HepG2 (cell line): ENCODE measurements around the gene RHOC. TPM values are rescaled to one million over a fixed set of nuclear protein-coding genes. Genes with fewer than 3 reads are reported as not detected.
A peak's percentile ranks its signal among the peaks of the same experiment; 100 is the strongest.

Source experiments
- BORCS8-MEF2B ChIP-seq: sonication (generic); formaldehyde crosslinking; IDR thresholded peaks from 2 replicates; pipeline ENCODE4 v1.8.0; 2022; ENCODE audit warnings: mild to moderate bottlenecking, missing genetic modification reagents
- HOXA5 ChIP-seq: sonication (generic); formaldehyde crosslinking; IDR thresholded peaks from 2 replicates; pipeline ENCODE4 v1.4.0; 2020; ENCODE audit warnings: missing genetic modification reagents
- KDM5B ChIP-seq: sonication (generic); formaldehyde crosslinking; IDR thresholded peaks from 2 replicates; pipeline ENCODE4 v1.4.0; 2020; ENCODE audit warnings: missing genetic modification reagents, mild to moderate bottlenecking, borderline replicate concordance
- KLF15 ChIP-seq: sonication (generic); formaldehyde crosslinking; IDR thresholded peaks from 2 replicates; pipeline ENCODE4 v1.8.1; 2023; ENCODE audit warnings: borderline replicate concordance, mild to moderate bottlenecking, inconsistent platforms, missing genetic modification reagents, mixed read lengths
- KLF9 ChIP-seq: IDR thresholded peaks from 2 replicates; pipeline ENCODE4 v1.6.1; 2016; ENCODE audit warnings: low read depth
- MAFG ChIP-seq: sonication (generic); formaldehyde crosslinking; IDR thresholded peaks from 2 replicates; pipeline ENCODE4 v1.5.1; 2020; ENCODE audit warnings: mild to moderate bottlenecking, missing genetic modification reagents
- MEF2D ChIP-seq: sonication (generic); formaldehyde crosslinking; IDR thresholded peaks from 2 replicates; pipeline ENCODE4 v1.5.1; 2020; ENCODE audit warnings: mild to moderate bottlenecking, missing genetic modification reagents
- MEIS2 ChIP-seq: sonication (generic); formaldehyde crosslinking; IDR thresholded peaks from 2 replicates; pipeline ENCODE4 v1.9.0; 2021; ENCODE audit warnings: mild to moderate bottlenecking, missing genetic modification reagents
- MXI1 ChIP-seq: IDR thresholded peaks from 3 replicates; pipeline ENCODE4 v1.6.1; 2012; ENCODE audit warnings: low read depth, low read length, inconsistent platforms, borderline replicate concordance
- RARA ChIP-seq: IDR thresholded peaks from 2 replicates; pipeline ENCODE4 v1.6.1; 2016; ENCODE audit warnings: missing genetic modification reagents, missing compliant biosample characterization
- SAP130 ChIP-seq: IDR thresholded peaks from 2 replicates; pipeline ENCODE4 v1.6.1; 2016; ENCODE audit warnings: low read depth
- SOX13 ChIP-seq, 3 experiments: fragments of 450-650 bp in 1 of 3; sonication (generic) in 1 of 3; formaldehyde crosslinking in 1 of 3; IDR thresholded peaks in 2 of 3; conservative IDR thresholded peaks in 1 of 3; 2 replicates each; pipeline versions ENCODE4 v1.5.0 to v1.6.1; 2016 to 2020; ENCODE audit warnings: antibody characterized with exemption in 1 of 3, mild to moderate bottlenecking in 1 of 3, missing compliant biosample characterization in 1 of 3, missing genetic modification reagents in 1 of 3, moderate library complexity in 1 of 3
- SOX6 ChIP-seq, 2 experiments: fragments of 450-650 bp in 1 of 2; sonication (generic) in 1 of 2; formaldehyde crosslinking in 1 of 2; IDR thresholded peaks; 2 replicates each; pipeline versions ENCODE4 v1.4.0 to v1.6.1; 2017 to 2020; ENCODE audit warnings: antibody characterized with exemption in 1 of 2, mild to moderate bottlenecking in 1 of 2, missing genetic modification reagents in 1 of 2
- THAP11 ChIP-seq: IDR thresholded peaks from 2 replicates; pipeline ENCODE4 v1.6.1; 2016; ENCODE audit warnings: missing biosample characterization, missing genetic modification reagents
- ZFP37 ChIP-seq: sonication (generic); formaldehyde crosslinking; IDR thresholded peaks from 2 replicates; pipeline ENCODE4 v1.4.0; 2020; ENCODE audit warnings: missing genetic modification reagents, borderline replicate concordance
- ZNF549 ChIP-seq: sonication (generic); formaldehyde crosslinking; IDR thresholded peaks from 2 replicates; pipeline ENCODE4 v1.5.0; 2020; ENCODE audit warnings: missing genetic modification reagents
- ZNF607 ChIP-seq: sonication (generic); formaldehyde crosslinking; IDR thresholded peaks from 2 replicates; pipeline ENCODE4 v1.5.1; 2020; ENCODE audit warnings: missing genetic modification reagents, mild to moderate bottlenecking, borderline replicate concordance
- ZNF703 ChIP-seq: sonication (generic); formaldehyde crosslinking; IDR thresholded peaks from 2 replicates; pipeline ENCODE4 v1.5.1; 2020; ENCODE audit warnings: missing genetic modification reagents, mild to moderate bottlenecking, moderate library complexity, borderline replicate concordance
- ZNF746 ChIP-seq: sonication (generic); formaldehyde crosslinking; IDR thresholded peaks from 2 replicates; pipeline ENCODE4 v1.8.0; 2022; ENCODE audit warnings: mild to moderate bottlenecking, missing genetic modification reagents
- ZNF781 ChIP-seq: sonication (generic); formaldehyde crosslinking; IDR thresholded peaks from 2 replicates; pipeline ENCODE4 v1.5.1; 2020; ENCODE audit warnings: borderline replicate concordance, mild to moderate bottlenecking, missing genetic modification reagents; ENCODE audit errors: not compliant biosample characterization
- ZNF883 ChIP-seq: sonication (generic); formaldehyde crosslinking; IDR thresholded peaks from 2 replicates; pipeline ENCODE4 v1.5.1; 2020; ENCODE audit warnings: mild to moderate bottlenecking, missing genetic modification reagents; ENCODE audit errors: not compliant biosample characterization
- polyA plus RNA-seq, 8 experiments: library from polyadenylated mRNA; depleted of rRNA in 3 of 8; stranded (reverse) in 7 of 8; unstranded in 1 of 8; fragments of >200 nt; fragmentation: Illumina TruSeq in 4 of 8; extraction: Trizol in 4 of 8; gene quantifications; 2 replicates each; pipeline versions ENCODE4 v1.2.1 to v1.2.3, GENCODE V29; 2011 to 2016; ENCODE audit warnings: low read depth in 4 of 8, missing spikeins in 1 of 8, mixed read lengths in 1 of 8; ENCODE audit not compliant: insufficient read depth in 1 of 8
- total RNA-seq, 5 experiments: library from RNA; depleted of rRNA; stranded (reverse); fragments of >200 nt; fragmentation: Illumina TruSeq; extraction: Trizol; gene quantifications; 2 replicates each; pipeline ENCODE4 v1.2.3, GENCODE V29; 2016; ENCODE audit warnings: low read depth in 1 of 5
- TF ChIP-seq, protein P1 (sequence below): sonication (generic); formaldehyde crosslinking; IDR thresholded peaks from 2 replicates; pipeline ENCODE4 v1.4.0; 2020; ENCODE audit warnings: missing genetic modification reagents
- TF ChIP-seq, protein P2 (sequence below): sonication (generic); formaldehyde crosslinking; IDR thresholded peaks from 2 replicates; pipeline ENCODE4 v1.4.0; 2020; ENCODE audit warnings: missing genetic modification reagents

Gene RHOC
- total and polyA plus RNA-seq, 2 of the 13 experiments (the other 11 are each of a cell fraction or from before 2014, with no cell fraction given) = 64.3 to 182 TPM

DNA sequence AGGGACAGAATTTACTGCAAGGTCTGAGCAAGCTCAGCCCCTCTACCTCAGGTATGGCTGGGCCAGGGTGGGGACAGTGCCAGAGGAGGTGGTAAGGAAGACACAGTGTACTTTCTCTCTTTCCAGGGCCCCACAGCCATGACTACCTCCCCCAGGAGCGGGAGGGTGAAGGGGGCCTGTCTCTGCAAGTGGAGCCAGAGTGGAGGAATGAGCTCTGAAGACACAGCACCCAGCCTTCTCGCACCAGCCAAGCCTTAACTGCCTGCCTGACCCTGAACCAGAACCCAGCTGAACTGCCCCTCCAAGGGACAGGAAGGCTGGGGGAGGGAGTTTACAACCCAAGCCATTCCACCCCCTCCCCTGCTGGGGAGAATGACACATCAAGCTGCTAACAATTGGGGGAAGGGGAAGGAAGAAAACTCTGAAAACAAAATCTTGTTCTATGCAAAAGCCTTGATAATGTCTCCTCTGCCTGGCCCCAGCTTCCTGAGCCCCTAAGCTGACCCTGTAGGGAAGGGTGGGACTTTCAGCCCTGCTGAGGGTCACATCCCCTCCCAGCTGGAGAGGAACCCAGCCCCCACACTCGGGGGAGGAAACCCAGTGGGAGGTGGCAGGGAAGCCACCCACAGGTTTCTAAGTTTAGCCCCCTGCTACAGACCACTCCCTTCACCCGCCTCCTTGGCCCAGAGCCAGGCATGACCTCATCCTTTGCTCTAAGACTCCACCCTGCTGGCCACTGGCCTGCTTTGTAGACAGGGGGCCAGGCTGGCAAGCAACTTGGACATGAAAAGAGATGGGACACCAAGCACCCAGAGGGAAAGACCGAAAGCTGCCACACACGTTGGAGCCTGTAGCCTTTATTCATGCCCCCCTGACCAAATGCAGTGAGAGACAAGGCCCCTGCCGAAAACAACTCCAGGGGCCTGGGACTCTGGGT is 6.4 kb downstream of the RHOC start (continued):
- TF ChIP-seq THAP11 (CRISPR knock-in tag) (no peak), BORCS8-MEF2B (CRISPR knock-in tag) (no peak), KLF15 (CRISPR knock-in tag) (no peak), MAFG (no peak), HOXA5 (no peak), ZNF607 (CRISPR knock-in tag) (peak; percentile 64; the same call in 1 of the 2 replicates), ZNF746 (CRISPR knock-in tag) (peak; percentile 73; the same call in 1 of the 2 replicates), MXI1 (peak; percentile 53; the same call in 1 of the 3 replicates), SOX13 (IDR thresholded peaks at IDR 0.05) (no peak), SOX13 (CRISPR knock-in tag; conservative IDR thresholded peaks at IDR 0.05 in 1 of 2, IDR thresholded peaks at IDR 0.05 in 1 of 2) (peak in 1 of 2 experiments; percentile 45; a peak in 1 of 4 replicates), SOX6 (IDR thresholded peaks at IDR 0.05) (no peak), SOX6 (CRISPR knock-in tag; IDR thresholded peaks at IDR 0.05) (peak; percentile 53), RARA (peak; percentile 50), ZNF703 (CRISPR knock-in tag) (no peak; the same call in 1 of the 2 replicates), MEIS2 (CRISPR knock-in tag) (0 out of 2 replicates have a peak, but pooled peaks have one; percentile 25), ZNF883 (peak; percentile 15), SAP130 (CRISPR knock-in tag) (peak; percentile 64), ZNF549 (CRISPR knock-in tag) (no peak), ZNF781 (CRISPR knock-in tag) (no peak), MEF2D (CRISPR knock-in tag) (peak; percentile 99), KLF9 (0 out of 2 replicates have a peak, but pooled peaks have one; percentile 18), KDM5B (CRISPR knock-in tag) (peak; percentile 34; the same call in 1 of the 2 replicates), ZFP37 (CRISPR knock-in tag) (no peak)
- TF ChIP-seq, protein P1, sequence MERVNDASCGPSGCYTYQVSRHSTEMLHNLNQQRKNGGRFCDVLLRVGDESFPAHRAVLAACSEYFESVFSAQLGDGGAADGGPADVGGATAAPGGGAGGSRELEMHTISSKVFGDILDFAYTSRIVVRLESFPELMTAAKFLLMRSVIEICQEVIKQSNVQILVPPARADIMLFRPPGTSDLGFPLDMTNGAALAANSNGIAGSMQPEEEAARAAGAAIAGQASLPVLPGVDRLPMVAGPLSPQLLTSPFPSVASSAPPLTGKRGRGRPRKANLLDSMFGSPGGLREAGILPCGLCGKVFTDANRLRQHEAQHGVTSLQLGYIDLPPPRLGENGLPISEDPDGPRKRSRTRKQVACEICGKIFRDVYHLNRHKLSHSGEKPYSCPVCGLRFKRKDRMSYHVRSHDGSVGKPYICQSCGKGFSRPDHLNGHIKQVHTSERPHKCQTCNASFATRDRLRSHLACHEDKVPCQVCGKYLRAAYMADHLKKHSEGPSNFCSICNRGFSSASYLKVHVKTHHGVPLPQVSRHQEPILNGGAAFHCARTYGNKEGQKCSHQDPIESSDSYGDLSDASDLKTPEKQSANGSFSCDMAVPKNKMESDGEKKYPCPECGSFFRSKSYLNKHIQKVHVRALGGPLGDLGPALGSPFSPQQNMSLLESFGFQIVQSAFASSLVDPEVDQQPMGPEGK = peak; percentile 85
- TF ChIP-seq, protein P2, sequence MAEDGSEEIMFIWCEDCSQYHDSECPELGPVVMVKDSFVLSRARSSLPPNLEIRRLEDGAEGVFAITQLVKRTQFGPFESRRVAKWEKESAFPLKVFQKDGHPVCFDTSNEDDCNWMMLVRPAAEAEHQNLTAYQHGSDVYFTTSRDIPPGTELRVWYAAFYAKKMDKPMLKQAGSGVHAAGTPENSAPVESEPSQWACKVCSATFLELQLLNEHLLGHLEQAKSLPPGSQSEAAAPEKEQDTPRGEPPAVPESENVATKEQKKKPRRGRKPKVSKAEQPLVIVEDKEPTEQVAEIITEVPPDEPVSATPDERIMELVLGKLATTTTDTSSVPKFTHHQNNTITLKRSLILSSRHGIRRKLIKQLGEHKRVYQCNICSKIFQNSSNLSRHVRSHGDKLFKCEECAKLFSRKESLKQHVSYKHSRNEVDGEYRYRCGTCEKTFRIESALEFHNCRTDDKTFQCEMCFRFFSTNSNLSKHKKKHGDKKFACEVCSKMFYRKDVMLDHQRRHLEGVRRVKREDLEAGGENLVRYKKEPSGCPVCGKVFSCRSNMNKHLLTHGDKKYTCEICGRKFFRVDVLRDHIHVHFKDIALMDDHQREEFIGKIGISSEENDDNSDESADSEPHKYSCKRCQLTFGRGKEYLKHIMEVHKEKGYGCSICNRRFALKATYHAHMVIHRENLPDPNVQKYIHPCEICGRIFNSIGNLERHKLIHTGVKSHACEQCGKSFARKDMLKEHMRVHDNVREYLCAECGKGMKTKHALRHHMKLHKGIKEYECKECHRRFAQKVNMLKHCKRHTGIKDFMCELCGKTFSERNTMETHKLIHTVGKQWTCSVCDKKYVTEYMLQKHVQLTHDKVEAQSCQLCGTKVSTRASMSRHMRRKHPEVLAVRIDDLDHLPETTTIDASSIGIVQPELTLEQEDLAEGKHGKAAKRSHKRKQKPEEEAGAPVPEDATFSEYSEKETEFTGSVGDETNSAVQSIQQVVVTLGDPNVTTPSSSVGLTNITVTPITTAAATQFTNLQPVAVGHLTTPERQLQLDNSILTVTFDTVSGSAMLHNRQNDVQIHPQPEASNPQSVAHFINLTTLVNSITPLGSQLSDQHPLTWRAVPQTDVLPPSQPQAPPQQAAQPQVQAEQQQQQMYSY (CRISPR knock-in tag) = no peak
